Measurements from ENCODE around the gene PPM1D.

The PPM1D gene

DNA sequence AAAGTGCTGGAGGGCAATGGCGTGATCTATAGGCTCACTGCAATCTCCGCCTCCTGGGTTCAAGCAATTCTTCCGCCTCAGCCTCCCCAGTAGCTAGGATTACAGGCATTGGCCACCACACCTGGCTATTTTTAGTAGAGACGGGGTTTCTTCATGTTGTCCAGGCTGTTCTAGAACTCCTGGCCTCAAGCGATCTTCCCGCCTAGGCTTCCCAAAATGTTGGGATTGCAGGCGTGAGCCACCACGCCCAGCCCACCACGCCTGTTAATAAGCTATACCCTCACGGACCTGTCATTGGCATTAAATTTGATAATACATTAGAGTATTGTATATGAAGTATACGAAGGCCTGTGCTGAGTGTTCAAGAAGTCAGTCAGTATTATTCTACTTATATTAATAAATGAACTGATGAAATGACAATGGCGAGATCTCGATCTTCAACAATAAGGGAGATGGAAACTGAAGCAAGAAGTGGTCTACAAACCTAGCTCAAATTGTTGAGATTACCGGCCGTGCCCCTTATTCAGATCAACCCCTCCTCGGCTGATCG is 76.8 kb downstream of the PPM1D start:
- no peak for DNase-seq

DNA sequence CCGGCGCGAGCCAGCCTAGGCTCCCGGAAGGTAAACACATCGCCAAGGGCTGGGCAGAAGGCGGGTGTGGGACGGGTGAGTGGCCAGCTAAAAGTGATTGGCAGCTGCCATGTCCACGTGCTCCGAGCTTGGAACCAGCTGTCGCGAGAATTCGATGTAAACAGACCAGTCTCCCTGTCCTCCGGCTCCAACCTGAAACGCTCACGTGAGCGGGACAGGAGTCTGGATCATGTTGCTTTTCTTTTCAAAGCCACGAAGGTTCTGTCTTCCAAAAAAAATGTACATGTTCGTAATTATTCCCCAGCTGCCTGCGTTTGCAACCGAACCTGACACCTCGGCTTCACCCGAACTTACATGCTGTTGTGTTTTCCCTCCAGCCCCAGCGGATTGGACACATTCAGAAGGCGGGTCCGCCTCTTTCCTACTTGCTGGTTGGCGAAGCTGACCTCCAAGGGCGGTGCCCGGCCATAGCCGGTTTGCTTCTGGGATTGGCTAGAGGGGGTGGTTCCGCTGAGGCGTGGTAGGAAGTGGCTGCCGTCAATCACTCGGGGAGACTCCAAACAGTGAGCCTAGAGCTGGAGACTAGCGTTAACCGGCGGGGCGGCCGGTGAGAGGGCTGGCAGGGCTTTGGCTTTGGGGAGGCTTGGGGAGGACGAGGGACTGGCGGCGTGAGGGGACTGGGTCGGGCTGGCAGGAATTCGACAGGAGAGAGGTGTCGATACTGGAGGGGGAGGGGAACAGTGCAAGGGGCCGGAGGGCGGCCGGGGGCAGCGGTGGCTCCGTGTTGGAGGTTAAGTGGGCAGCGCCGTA is 77.5 kb downstream of the PPM1D start, which contains the start of gene BCAS3:
Gene BCAS3, plus strand, starts transcription at position 544 of the 810 bp plus-strand sequence.
- peak; percentile 99 for DNase-seq

- no peak for DNase-seq
Observed at GRCh38 chr17:60678118-60678444, 78.1 kb downstream of the PPM1D start.

- no peak for DNase-seq
Observed at GRCh38 chr17:60679287-60679686, 79.3 kb downstream of the PPM1D start.

- DNase-seq, result no peak
Observed at GRCh38 chr17:60680754-60681153, 80.8 kb downstream of the PPM1D start.

DNA sequence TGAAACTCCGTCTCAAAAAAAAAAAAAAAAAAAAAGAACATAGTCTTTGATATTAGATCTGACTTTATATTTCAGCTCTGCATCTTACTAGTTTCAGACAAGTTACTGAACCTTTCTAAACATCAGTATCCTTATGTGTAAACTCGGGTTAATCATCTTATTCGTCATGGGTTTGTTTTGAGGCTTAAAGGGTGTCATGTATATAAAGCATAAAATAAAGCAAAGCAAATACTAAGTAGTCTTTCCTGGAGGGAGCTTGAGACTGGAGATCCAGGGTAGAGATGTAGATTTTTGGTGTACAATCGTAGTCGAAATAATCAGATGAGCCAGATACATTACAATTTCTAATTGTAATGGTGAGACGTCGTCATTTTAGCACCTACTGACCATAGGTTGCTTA is 85.4 kb downstream of the PPM1D start:
- DNase-seq, result no peak

DNA sequence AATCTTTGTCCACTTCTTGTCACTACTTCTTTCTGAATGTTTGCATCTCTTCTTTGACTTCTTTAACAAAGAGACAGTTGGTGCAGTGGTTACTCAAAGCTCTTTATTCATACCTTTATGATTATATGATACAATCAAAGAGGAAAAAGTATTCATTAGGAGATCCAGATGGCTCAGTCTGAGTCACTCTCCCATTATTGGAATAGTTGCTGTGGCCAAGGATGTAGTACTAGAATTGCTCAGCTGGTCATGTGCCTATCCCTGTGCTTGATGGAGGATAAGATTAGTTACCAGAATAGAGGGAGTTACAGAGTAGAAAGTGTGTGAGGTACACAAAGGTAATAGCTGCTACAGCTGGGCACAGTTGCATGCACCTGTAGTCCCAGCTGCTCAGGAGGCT is 96.0 kb downstream of the PPM1D start:
- DNase-seq, result no peak

DNA sequence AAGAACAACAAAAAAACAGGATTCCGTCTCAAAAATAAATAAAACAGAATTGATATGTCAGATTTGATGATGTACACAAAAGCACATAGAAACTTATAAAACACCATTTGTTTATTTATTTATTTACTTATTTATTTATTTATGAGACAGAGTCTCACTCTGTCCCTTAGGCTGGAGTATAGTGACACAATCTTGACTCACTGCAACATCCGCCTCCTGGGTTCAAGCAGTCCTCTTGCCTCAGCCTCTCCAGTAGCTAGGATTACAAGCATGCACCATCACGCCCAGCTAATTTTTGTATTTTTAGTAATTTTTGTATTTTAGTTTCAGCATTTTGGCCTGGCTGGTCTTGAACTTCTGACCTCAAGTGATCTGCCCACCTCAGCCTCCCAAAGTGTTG is 99.1 kb downstream of the PPM1D start:
- DNase-seq, result no peak

- DNase-seq, result no peak
Observed at GRCh38 chr17:60704170-60704569, 104.2 kb downstream of the PPM1D start.

DNA sequence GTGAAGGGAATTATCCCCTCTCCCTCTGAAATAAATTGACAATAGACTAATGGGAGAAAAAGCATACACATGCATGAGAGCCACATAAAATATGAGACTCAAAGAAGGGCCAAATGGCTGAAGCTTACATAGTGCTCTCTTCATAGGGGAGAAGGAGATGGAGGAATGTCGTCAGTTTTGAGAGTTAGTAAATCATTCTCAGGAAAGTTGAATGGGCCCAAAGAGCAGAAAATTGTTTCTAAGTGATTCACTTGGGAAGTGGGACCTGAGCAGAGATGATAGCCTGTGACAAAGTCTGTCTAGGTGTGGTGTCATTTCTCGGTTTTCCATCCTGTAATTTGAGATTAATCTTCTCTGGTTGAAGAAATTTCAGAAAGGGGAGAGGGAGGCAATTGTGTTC is 112.7 kb downstream of the PPM1D start:
- no peak for DNase-seq

DNA sequence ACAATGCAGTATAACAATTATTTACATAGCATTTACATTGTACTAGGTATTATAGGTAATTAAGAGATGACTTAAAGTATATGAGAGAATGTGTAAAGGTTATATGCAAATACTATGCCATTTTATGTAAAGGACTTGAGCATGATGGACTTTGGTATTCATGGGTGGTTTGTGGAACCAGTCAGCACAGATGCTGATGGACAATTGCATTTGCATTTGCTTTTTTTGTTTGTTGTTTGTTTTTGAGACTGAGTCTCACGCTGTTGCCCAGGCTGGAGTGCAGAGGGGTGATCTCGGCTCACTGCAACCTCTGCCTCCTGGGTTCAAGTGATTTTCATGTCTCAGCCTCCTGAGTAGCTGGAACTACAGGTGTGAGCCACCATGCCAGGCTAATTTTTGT is 113.6 kb downstream of the PPM1D start:
- no peak for DNase-seq
